Measurements from ENCODE around the gene BARX1.

- TF ChIP-seq EZH2 (optimal IDR thresholded peaks at IDR 0.05; ENCODE audit: low read depth, low read length) (no peak), CTCF (IDR thresholded peaks at IDR 0.05; ENCODE audit: low read length) (no peak), EZH2phosphoT487 (IDR thresholded peaks at IDR 0.05; ENCODE audit: low read length) (no peak)
Measured at GRCh38 chr9:93903886-93904648, 51.1 kb downstream of the BARX1 start.
